HG02970 (cell line): ENCODE measurements around the gene OGFRL1.
A peak's percentile ranks its signal among the peaks of the same experiment; 100 is the strongest.

Source experiments
- ATAC-seq: cut with Tn5 transposase; IDR thresholded peaks from one replicate; pipeline ENCODE4 v1.9.1; 2021; ENCODE audit warnings: mild to moderate bottlenecking, moderate library complexity, moderate number of reproducible peaks; ENCODE audit not compliant: unreplicated experiment, low FRiP score

The OGFRL1 gene

DNA sequence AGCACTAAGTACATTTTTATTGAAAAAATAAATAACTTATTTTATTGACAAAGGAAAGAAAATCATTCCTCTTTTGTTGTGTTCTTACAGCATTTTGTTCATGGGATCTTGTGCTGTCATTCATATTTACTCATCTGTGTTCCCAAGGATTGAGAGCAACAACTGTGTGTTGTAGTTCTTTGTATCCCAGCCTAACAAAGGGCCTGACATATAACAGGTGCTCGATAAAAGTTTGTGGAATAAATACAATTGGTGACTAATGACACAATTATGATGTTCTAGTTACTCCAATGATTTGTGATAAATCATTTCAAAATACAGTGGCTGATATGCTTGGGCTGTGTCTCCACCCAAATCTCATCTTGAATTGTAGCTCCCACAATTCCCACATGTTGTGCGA lies 7.9 kb upstream of the OGFRL1 start:
- no peak for ATAC-seq

DNA sequence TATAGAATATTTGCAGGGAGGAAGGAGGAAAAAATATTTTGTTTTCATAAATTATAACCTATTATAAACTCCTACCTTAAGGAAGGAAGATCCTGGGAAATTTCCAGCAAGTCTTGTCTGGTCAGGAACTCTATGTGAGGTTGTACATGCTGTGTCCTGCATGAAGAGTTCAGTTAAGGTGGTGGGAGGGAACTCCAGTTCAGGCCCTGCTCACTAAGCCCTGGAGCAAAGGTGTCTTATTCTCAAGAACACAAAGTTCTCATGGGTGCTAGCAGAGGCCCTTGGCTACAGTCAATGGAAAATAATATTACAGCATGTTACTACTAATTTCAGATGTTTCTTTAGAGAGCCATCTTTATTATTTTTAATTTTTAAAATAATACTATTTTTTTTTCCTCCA lies 3.8 kb upstream of the OGFRL1 start:
- no peak for ATAC-seq

DNA sequence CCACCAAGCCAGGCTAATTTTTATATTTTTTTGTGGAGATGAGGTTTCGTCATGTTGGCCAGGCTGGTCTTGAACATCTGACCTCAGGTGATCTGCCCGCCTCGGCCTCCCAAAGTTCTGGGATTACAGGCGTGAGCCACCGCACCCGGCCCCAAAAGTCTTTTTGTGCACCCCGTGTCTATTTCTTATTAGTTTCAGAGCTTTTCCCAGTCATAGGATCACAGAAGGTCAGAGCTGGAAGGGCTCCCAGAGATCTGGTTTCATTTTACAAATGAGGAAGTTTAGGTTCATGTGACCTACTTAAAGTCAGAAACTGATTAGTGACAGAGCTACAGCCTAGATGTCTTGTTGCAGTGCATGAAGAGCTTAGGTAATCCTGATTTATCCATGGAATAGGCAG lies 1.6 kb upstream of the OGFRL1 start:
- ATAC-seq: no peak

DNA sequence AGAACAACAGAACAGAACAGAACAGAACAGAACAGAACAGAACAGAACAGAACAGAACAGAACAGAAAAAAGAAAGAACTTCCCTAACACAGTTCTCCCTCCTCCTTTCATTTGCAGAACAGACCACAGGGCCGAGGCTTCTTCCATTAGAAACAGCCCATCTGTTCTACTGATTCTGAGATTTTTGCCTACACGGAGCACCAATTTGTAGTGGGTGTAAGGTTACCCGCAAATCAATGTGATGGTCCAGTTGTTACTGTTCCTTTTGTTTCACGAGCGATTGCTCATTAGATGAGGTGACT lies 734 bp upstream of the OGFRL1 start:
- no peak for ATAC-seq

DNA sequence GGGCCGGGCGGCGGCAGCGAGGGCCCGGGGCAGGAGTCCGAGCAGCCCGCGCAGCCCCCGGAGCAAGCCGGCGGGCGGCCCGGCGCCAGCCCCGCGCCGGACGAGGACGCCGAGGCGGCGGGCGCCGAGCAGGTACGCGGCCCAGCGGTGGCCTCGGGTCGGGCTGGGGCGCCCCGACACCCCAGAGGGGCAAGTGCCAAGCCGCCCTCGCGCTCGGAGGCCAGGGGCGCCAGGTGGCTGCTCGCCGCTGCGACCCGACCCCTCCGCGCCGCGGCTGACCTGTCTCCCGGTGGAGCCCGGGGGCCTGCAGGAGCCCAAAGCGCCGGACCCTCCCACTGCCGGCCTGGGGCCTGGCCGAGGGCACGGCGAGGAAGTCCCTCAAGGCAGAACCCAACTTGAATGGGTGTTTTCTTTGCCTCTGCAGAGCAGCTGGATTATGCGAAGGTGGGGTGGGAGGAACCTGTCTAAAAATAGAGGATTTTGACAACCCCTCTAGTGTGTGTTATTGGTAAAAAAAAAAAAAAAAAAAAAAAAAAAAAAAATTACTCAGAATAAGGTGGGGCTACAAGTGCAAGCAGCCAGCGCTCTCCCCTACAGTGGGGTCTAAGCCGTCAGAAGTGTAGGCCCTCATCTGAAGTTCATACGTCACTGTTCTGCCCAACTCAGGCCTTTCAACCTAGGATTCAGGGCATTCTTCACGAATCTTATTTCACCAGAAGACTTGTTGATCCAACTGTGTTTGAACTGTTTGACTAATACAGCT lies 609 bp downstream of the OGFRL1 start:
- ATAC-seq: peak; percentile 29

DNA sequence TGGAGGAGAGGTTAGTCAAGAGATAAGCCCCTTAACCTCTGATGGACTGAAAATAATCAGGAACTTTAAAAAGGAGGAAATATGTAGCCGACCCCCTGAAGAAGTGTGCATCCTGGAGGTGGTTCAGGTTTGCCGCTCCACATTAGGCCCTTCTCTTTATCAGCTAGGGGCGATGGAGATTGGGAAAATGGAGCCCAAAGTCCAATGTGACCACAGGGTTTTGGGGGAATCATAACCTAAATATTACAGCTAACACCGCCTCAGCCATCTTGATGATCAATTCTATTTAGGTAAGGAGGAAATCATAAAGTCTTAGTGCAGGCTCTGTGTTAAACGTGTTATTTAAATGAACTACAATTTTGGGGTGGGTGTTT lies 1.2 kb downstream of the OGFRL1 start:
- ATAC-seq: no peak

DNA sequence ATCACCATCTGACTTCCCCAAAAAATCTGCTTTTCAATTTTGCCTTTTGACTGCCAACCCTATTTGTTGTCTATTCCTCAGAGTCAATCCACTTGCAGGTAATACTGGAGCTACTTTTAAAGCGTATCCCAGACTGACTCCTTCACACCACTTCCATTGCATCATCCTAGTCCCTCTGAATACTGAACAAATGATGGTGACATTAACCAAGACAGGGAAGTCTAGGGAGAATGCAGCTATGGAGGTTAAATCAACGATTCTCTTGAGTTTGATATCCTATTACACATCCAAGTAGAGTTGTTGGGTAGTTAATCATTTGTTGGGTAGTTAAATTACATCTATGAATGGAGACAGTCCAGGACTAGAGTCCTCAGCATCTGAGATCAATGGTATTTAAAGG lies 2.0 kb downstream of the OGFRL1 start:
- ATAC-seq: no peak

DNA sequence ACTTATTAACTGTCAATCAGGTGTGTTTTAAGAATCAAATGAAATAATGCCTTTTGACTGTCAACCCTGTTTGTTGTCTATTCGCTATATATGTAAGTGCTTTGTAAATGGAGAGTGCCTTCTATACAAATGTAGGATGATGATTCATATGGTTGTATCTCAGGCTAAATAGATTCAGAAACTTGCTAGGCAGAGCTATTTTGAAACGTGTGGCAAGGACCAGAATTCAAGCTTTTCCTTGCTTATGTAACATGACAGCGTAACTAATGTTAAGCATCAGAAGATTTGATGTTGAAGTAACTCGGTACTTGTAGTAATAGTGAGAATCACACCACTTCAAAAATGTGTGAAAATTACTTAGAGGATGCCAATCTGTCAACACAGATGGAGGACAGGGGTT lies 3.4 kb downstream of the OGFRL1 start:
- no peak for ATAC-seq

DNA sequence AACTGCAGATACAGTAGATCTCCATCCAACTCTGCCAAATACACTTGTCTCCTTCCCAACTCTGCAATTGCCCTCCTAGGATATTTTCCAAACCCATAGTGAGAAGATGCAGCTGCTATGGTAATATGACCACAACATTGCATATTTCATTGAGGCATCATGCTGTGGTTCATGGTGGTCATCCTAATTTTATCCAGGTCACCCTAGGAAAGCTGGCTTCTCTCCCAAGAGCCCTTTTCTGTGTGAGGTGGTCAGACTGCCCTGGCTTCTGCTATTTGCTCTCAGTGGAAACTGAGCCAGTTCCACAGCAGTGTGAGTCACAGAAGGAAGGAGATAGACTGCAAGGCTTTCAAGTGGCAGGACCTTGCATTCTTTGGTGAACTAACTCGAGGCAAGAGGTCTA lies 5.5 kb downstream of the OGFRL1 start:
- ATAC-seq: no peak

DNA sequence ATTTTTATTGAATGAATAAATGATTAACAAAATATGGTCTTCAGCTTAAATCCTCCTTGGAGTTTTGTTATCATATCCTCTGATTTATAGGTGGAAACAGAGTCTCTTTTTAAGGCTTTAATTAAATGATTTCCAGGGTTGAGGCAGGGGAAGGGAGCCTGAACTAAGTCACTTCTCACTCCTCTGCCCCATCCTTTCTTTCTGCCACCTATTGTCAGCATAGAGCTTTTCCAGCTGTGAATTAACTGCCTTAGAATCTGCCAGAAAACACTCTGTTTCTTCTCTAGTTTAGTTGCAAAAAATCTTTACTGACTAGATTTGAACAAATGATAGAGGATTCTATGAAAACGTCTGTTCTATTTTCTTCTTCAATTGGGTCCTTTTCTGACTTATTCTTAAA lies 9.8 kb downstream of the OGFRL1 start:
- no peak for ATAC-seq

DNA sequence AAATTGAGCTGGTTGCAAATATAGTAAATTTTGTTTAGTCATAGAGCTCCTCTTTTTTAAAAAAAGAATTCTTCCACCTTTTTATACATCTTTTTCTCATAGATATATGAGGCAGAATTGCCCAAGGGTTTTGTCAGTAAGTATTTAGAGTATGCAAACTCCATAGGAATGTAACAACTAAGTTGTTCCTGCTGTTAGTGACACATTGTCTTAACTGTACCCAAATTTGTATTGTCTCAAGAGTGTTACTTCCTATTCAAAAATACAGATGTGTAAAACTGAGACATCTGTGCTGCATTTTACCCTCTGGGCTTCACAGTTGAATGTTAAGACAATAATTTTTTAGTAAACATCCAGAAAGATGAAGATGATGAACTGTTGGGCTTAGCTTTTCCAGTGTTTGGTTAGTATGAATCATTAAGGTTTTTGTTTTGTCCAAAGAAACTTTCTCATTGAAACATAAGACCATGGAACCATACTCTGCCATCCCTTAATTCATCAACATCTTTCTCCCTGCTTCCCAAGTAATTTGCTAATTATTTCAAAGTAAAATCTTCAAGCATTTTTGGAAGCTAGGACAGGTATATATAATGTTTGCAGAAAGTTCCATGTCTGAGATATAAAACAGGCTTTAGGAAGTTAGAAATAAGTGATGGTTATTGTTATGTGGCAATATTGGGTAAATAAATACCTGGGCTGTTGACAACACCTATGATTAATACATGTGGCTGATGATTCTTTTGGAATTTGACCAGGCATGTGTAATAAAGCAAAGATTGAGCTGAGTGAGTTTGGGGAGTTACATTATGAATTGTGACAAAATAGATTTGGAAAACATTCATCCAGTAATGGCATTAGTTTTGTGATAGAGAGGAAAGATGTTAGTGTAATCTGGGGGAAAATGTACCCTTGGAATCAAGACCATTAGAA lies 11.2 kb downstream of the OGFRL1 start:
- no peak for ATAC-seq

DNA sequence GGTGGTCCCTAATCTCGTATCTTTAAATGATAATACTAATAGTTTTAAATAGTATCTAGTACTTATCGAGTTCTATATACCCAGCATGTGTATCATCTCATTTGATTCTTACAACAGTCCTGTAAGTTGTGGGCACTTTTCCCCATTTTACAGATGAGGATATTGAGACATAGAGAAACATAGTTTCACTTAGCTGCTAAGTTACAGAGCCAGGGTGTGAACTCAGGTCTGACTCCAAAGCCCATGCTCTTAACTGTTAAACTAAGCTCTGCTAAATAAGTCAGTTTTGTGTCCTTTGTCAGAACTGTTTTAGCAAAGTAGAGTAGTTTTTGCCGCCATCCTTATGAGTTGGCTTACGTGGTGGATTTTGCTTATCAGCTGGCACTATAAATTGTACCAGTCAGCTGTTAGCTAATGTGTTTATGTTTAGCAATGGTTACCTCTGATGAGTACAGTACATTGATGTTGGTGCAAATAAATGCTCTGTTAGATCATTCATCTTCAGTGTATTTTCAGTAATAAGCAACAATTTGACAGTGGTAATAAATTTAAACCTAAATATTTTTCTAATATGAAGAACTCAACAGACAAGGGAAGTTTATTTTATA lies 12.1 kb downstream of the OGFRL1 start:
- ATAC-seq: no peak

DNA sequence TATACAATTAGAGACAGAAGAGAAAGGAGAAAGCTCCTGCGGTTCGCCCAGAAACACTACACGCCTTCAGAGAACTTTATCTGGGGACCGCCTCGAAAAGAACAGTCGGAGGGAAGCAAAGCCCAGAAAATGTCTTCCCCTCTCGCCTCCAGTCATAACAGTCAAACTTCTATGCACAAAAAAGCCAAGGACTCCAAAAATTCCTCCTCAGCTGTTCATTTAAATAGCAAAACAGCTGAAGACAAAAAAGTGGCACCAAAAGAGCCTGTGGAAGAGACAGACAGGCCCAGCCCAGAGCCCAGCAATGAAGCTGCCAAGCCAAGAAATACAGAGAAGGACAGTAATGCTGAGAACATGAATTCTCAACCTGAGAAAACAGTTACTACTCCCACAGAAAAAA lies 12.9 kb downstream of the OGFRL1 start:
- ATAC-seq: no peak

DNA sequence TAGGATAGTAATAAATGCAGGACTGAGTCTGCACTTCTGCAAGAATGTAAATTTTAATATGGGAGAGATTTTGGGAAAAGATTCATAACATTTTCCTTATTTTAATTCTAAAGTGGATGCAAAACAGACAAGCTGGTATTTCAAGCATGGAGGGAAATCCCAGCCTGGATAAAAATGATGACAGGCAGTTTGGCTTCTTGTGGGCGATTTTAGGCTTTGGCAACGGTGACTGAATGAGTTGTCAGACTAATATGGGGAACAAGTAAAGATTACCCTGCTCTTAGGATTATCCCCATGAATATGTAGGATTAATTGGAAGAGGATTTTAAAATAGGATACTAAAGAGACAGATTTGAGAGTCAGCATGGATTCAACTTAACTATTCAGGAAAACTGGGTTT lies 21.0 kb downstream of the OGFRL1 start:
- no peak for ATAC-seq

DNA sequence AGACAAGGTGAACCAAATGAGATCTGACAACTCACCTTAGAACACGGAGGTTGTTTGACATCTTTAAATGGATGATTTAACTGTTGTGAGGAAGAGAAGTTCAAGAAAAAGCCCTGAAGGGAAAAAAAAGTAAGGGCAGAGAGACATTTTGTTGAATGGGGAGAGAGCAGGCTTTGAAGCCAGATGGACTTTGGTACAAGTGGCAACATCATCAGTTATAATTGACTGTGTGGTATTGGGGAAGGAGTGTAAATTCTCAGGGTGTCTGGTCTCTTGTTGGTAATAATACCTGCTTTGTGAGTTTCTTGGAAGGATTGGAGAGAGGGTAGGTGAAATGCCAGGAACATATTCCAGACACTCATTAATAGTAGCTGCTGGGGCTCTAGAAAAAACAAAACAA lies 21.6 kb downstream of the OGFRL1 start:
- ATAC-seq: no peak

DNA sequence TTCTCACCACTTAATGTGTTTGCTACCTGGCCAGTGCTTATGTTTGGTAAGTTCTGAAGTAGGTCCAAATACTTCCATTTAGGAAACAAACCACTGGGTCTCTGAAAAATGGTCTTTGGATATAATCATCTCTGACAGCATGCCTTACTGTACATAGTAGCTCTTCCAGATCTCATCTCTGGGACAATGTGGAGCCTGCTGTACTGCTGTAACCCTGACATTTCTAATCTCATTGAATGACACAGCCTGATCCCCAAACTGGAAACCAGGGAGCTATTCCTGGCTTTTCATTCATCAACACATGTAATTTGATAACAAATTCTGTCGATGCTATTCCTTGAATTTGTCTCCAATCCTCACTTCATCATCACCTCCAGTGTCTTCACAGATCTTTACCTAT lies 23.5 kb downstream of the OGFRL1 start:
- ATAC-seq: no peak

DNA sequence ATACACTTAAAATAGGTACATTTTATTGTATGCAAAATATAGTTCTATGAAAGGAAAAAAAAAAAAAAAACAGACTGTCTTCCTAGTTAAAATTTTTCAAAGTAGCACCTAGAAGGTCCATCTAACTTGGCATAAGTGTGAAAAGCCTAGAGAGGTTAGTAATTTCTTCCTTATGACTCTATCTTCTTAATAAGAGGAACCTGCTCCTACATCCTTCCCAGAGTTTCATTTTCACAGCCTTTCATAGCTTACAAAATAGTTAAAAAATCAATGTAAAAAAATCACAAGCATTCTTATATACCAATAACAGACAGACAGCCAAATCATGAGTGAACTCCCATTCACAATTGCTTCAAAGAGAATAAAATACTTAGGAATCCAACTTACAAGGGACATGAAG lies 28.8 kb downstream of the OGFRL1 start:
- no peak for ATAC-seq

DNA sequence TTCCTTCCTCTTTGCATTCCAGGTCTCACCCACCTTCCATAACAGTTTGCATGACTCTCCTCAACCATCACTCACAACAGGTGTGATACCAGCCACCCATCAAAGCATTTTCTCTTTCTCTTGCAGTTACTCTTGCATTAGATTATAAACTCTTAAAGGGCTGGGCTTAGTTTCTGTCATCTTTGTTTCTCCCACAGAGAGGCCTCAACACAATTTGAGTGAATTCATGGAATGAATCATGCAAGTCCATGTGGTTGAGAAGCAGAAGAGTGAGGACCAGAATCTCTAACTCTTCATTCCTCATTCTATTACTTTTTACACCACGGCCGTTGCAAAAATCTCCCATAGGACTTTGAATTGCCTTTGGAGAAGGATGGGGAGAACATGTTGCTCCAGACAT lies 31.4 kb downstream of the OGFRL1 start:
- no peak for ATAC-seq

DNA sequence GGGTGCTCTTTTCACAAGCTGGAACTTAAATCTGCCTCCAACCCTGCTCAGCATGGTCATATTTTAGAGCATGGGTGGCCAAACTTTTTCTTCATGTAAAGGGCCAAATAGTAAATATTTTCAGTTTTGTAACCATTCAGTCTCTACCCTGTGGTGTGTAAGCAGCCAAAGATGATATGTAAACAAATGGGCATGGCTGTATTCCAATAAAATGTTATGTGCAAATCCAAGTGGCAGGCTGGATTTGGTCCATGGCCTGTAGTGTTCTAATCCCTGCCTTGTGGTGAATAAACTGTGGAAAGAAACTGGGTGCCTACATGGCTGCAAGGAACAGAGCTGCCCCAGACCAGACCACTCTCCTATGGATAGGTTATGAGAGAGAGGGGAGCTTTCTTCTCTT lies 32.7 kb downstream of the OGFRL1 start:
- no peak for ATAC-seq

DNA sequence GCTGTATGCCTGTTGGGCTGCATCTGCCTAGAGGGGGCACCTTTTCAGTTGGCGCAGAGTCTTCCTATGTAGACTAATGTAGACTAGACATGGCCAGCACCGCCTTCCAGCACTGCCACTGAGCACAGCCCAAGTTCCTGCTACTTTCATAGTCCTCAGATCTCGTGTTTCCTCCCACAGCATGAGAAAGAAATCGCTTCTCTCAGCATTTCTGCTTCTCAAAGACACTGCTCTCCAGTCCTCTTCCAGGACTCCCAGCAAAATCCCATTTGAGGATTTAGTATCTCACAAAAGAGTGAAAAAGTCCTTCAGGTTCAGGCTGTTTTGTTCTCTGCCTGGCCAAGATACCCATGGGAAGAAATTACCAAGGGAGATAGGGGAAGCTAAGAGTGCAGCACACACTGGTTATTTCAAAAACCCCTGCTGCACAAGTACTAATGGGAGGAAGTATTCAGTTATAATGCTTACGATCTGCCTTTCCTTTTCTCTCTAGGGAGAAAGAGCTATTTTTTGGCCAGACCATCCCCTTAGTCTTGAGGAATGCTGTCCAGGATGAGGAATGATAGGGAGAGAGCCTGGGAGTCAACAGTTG lies 35.7 kb downstream of the OGFRL1 start:
- no peak for ATAC-seq

DNA sequence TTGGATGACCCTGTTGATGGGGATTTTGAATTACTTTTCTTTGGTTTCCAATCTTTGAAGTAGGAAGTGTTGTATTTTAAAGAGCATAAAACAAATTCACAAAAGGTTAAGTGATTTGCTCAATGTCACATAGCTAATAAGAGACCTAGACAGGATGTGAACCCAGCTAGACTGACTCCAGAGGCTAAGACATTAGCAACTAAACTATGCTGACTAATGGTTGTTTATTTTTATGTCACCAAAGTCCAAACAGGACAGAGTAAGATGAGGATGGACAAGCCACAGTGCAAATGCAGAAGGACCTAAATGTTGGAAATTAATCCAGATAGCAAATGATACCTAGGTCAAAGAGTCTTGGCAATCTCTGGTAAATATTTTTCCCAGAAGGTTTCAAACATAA lies 38.0 kb downstream of the OGFRL1 start:
- no peak for ATAC-seq
